HEK293T (cell line): ENCODE measurements around the gene FRMD8.

ENCODE experiments used
- BHLHE40 ChIP-seq: fragments of 450-650 bp; IDR thresholded peaks from 2 replicates; pipeline ENCODE4 v1.6.1; 2016; ENCODE audit warnings: mild to moderate bottlenecking, moderate library complexity, borderline replicate concordance
- CTBP1 ChIP-seq: fragments of 450-650 bp; IDR thresholded peaks from 2 replicates; pipeline ENCODE4 v1.6.1; 2016; ENCODE audit warnings: borderline replicate concordance
- ELF4 ChIP-seq: fragments of 450-650 bp; IDR thresholded peaks from 2 replicates; pipeline ENCODE4 v1.6.1; 2017; ENCODE audit warnings: antibody characterized with exemption
- FOXK2 ChIP-seq: fragments of 450-650 bp; IDR thresholded peaks from 2 replicates; pipeline ENCODE4 v1.6.1; 2016; ENCODE audit warnings: mild to moderate bottlenecking
- FOXM1 ChIP-seq: fragments of 450-650 bp; IDR thresholded peaks from 2 replicates; pipeline ENCODE4 v1.6.1; 2017; ENCODE audit warnings: mild to moderate bottlenecking, borderline replicate concordance
- HDGF ChIP-seq: fragments of 450-650 bp; IDR thresholded peaks from 2 replicates; pipeline ENCODE4 v1.6.1; 2017; ENCODE audit warnings: antibody characterized with exemption, borderline replicate concordance
- LEF1 ChIP-seq: fragments of 450-650 bp; IDR thresholded peaks from 2 replicates; pipeline ENCODE4 v1.6.1; 2017; ENCODE audit warnings: mild to moderate bottlenecking, borderline replicate concordance
- PKNOX1 ChIP-seq: fragments of 450-650 bp; IDR thresholded peaks from 2 replicates; pipeline ENCODE4 v1.6.1; 2016
- TARDBP ChIP-seq: fragments of 450-650 bp; IDR thresholded peaks from 2 replicates; pipeline ENCODE4 v1.6.1; 2016
- ZNF384 ChIP-seq: fragments of 450-650 bp; IDR thresholded peaks from 2 replicates; pipeline ENCODE4 v1.6.1; 2016

- TF ChIP-seq ZNF384 (no peak), HDGF (no peak), LEF1 (no peak), TARDBP (no peak), ELF4 (no peak), CTBP1 (no peak), FOXM1 (no peak), PKNOX1 (no peak), BHLHE40 (no peak), FOXK2 (no peak)
Measured at GRCh38 chr11:65410936-65411680, 24.7 kb downstream of the FRMD8 start.
